Fibroblast of skin of back (primary cell): Measurements from ENCODE around the gene ODAD2. TPM values are rescaled to one million over a fixed set of nuclear protein-coding genes. Genes with fewer than 3 reads are reported as not detected.
"Not testable (repeated sequence)": the region's sequence is repeated elsewhere in the genome, so short reads cannot be mapped to it uniquely, and the experiment has no call there.

Source experiments
- DNase-seq: peaks from one replicate; pipeline ENCODE4 v3.0.0-alpha.2; 2013
- polyA plus RNA-seq, 2 experiments: library from polyadenylated mRNA; unstranded; fragments of 120-200 nt; gene quantifications; one replicate each; pipeline ENCODE4 v1.2.1, GENCODE V29; 2013; ENCODE audit not compliant: insufficient read length in 2 of 2

The ODAD2 gene, protein sequence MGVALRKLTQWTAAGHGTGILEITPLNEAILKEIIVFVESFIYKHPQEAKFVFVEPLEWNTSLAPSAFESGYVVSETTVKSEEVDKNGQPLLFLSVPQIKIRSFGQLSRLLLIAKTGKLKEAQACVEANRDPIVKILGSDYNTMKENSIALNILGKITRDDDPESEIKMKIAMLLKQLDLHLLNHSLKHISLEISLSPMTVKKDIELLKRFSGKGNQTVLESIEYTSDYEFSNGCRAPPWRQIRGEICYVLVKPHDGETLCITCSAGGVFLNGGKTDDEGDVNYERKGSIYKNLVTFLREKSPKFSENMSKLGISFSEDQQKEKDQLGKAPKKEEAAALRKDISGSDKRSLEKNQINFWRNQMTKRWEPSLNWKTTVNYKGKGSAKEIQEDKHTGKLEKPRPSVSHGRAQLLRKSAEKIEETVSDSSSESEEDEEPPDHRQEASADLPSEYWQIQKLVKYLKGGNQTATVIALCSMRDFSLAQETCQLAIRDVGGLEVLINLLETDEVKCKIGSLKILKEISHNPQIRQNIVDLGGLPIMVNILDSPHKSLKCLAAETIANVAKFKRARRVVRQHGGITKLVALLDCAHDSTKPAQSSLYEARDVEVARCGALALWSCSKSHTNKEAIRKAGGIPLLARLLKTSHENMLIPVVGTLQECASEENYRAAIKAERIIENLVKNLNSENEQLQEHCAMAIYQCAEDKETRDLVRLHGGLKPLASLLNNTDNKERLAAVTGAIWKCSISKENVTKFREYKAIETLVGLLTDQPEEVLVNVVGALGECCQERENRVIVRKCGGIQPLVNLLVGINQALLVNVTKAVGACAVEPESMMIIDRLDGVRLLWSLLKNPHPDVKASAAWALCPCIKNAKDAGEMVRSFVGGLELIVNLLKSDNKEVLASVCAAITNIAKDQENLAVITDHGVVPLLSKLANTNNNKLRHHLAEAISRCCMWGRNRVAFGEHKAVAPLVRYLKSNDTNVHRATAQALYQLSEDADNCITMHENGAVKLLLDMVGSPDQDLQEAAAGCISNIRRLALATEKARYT
- 0.13 TPM for polyA plus RNA-seq (2013, experiment 1 of 2; ENCODE audit: insufficient read length)
- 0.16 TPM for polyA plus RNA-seq (2013, experiment 2 of 2; ENCODE audit: insufficient read length)

DNA sequence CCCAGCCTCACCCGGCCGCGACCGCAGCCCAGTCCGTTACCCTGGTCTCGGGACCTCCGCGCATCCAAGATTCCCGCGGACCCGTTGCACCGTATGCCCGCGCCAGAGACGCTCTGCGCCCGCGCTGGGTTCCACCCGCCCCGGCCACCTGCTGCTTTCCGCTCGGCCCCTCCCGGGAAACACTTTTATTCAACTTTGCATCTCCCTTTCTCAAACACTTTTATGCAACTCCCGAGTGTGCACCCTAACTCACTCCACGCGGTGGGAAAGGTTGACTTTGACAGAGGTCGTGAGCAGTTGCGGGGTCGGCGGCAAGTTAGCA, at the start of gene ODAD2:
ODAD2 (minus strand) TSS at position 126 of the 322 bp plus-strand sequence. CDS start 3,937 bp downstream, outside the sequence.
- DNase-seq, result no peak

- DNase-seq, result peak; percentile 54
Observed at GRCh38 chr10:28047061-28047460, 48.2 kb upstream of the ODAD2 start.

- peak; percentile 5 for DNase-seq
Observed at GRCh38 chr10:28046579-28046978, 47.7 kb upstream of the ODAD2 start.

- no peak for DNase-seq
Observed at GRCh38 chr10:28043941-28044340, 45.1 kb upstream of the ODAD2 start.

GRCh38 chr10:28036587-28036986, 37.7 kb upstream of the ODAD2 start:
- no peak for DNase-seq

- no peak for DNase-seq
Observed at GRCh38 chr10:28020993-28021982, 22.4 kb upstream of the ODAD2 start.

DNA sequence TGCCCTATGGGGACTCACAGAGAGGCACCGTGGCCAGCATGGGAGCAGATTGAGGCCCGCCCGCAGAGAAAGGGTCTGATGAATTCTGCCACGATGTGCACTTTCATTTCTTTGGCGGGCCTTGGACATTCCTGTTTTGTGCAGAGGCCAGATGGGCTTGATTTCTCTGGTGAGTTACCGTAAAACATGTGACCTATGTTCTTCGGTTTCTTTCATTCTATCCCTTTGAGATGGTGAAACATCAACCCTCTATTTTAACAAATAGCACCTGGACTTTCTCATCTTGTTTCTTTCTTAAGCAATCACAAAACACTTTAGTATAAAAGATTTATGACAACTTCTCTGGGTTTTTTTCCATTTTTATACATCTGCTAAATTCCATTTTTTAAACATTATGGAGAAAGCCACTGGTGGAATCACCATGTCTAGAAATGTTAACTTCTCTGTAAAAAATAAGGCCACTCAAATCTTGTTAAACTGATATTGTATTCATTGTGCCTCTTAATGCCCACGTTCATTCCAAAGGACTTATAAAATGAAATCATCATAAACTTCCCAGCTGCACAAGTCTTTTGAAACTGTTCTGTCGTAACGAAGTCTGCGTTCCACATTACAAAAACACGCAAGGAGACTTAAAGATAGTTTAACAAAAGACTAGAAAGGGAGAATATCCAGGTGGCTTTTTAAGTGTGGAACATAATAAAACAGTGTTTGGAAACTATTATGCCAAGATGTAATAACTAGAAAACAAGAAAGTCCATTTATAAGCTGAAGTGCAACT, 21.4 kb upstream of the ODAD2 start:
- DNase-seq, result no peak

DNA sequence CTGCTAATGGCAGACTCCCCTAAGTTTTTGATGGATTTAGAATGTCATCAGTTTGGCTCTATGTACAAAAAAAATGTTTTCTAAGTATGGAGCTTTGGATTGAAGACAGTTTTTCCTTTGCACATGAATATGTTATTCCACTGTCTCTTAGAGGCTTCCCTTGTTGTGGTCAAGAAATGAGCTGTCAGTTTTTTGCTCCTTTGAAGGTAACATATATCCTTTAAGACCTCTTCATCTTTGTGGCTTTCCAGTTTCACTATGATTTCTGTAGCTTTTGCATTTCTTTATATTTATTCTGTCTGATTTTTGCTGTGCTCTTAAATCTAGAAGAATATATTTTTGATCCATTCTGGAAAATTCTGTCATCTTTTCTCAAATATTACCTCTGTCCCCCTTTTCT, 15.8 kb upstream of the ODAD2 start:
- no peak for DNase-seq

DNA sequence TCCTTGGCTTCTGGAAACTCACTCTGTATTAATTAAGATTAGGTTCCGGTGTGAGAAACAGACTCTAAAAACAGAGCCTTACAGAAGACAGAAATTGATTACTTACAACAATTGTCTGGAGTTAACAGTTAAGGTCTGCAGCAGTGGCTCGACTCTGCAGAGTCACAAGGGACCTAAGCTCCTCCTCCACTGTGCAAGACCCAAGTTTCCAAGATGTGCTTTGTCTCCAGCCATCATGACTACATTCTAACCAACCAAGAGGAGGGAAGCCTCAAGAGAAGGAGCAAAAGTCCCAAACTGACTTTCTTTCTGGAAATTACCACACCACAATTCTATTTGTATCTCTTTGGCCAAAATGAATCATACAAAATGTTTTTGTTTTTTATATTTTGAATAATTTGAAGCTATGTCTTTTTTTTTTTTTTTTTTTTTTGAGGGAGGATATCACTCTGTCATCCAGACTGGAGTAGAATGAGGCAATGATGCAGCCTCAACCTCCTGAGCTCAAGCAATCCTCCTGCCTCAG, 14.2 kb upstream of the ODAD2 start:
- no peak for DNase-seq

DNA sequence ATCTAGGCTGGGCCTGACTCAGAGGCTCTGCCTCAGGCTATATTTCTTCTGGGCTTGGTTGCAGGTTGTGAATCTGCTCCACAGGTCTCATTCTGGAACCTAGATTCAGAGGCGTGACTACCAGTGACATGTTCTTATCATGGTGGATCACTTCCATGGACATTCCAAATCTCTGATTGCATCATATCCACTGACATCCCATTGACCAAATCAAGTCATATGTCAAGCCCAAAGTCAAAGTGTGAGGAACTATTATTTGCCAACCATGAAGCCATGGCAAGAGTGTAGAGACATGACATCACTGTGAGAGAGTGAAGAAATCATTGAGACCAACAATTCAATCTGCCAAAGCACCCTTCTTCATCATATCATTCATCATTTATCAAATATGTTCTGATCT, 11.9 kb upstream of the ODAD2 start:
- no peak for DNase-seq

- no peak for DNase-seq
Observed at GRCh38 chr10:28008054-28008453, 9.2 kb upstream of the ODAD2 start.

- DNase-seq, result no peak
Observed at GRCh38 chr10:28001353-28001752, 2.5 kb upstream of the ODAD2 start.

GRCh38 chr10:27998178-27998953, 513 bp downstream of the ODAD2 start:
- DNase-seq, result peak; percentile 25

- no peak for DNase-seq
Observed at GRCh38 chr10:27997865-27998177, 1.1 kb downstream of the ODAD2 start.

DNA sequence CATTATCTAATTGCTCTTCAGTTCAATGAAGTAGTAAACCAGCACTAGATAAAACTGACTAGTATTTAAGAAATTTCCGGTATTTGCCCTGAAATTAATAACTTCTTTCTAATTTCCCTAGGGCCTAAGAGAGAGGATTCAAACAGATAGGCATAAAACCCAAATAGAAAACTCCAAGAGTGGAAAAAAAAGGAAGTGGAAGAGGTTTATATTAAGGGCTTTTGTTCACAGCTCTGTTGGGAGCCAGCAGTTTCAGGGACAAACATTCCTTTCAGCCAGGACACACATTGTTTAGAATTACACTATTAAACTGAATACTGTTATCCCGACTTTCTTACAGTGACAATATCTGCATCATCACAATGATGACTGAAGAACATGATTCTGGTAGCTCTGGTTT, 3.6 kb downstream of the ODAD2 start:
- no peak for DNase-seq

- not testable (repeated sequence) for DNase-seq
Observed at GRCh38 chr10:27989357-27989756, 9.5 kb downstream of the ODAD2 start.

- DNase-seq, result no peak
Observed at GRCh38 chr10:27986821-27987220, 12.1 kb downstream of the ODAD2 start.

- DNase-seq, result no peak
Observed at GRCh38 chr10:27982875-27983543, 15.9 kb downstream of the ODAD2 start.

DNA sequence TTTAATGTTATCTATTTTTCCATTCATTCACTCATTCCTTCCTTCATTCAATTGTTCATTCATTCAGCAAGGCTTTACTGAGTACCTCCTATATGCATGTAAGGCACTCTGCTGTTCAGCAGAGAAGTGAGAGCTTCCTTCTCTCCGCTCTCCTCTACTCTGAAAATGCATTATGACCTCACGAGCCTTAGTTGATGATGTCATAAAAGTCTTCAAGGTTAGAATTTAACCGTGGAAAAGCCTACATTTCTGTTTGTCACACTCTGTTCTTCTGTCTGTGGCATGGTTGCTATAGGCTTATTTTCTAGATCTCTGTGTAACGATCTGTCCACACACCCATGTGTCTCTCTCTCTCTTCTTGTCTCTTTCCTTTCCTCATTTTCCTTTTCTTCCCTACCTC, 17.1 kb downstream of the ODAD2 start:
- no peak for DNase-seq

- not testable (repeated sequence) for DNase-seq
Observed at GRCh38 chr10:27970795-27971194, 28.1 kb downstream of the ODAD2 start.
